T-helper 2 cell treated with Interferon-gamma antibody and Interleukin-4, amounts not matched to agents 5 μg/mL and 100 μg/mL, for 36 hours (primary cell): ENCODE measurements around the gene UCMA.
"Not testable (repeated sequence)": the region's sequence is repeated elsewhere in the genome, so short reads cannot be mapped to it uniquely, and the experiment has no call there.

ENCODE experiments used
- DNase-seq: peaks from one replicate; pipeline ENCODE4 v3.0.0; 2021; ENCODE audit warnings: low spot score
- H3K27ac Mint-ChIP-seq: one replicate; pipeline ENCODE4 v1.8.0; 2021; ENCODE audit warnings: mild to moderate bottlenecking, mixed read lengths
- H3K27me3 Mint-ChIP-seq: one replicate; pipeline ENCODE4 v1.8.0; 2021; ENCODE audit warnings: low read depth, mixed read lengths
- H3K36me3 Mint-ChIP-seq: one replicate; pipeline ENCODE4 v1.8.0; 2021; ENCODE audit warnings: low read depth, mixed read lengths
- H3K4me1 Mint-ChIP-seq: one replicate; pipeline ENCODE4 v1.8.0; 2021; ENCODE audit warnings: low read depth, mixed read lengths
- H3K4me3 Mint-ChIP-seq: one replicate; pipeline ENCODE4 v1.8.0; 2022; ENCODE audit warnings: mild to moderate bottlenecking, moderate library complexity, mixed read lengths
- H3K9me3 Mint-ChIP-seq: one replicate; pipeline ENCODE4 v1.8.0; 2021; ENCODE audit warnings: mixed read lengths

UCMA gene, protein sequence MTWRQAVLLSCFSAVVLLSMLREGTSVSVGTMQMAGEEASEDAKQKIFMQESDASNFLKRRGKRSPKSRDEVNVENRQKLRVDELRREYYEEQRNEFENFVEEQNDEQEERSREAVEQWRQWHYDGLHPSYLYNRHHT

DNA sequence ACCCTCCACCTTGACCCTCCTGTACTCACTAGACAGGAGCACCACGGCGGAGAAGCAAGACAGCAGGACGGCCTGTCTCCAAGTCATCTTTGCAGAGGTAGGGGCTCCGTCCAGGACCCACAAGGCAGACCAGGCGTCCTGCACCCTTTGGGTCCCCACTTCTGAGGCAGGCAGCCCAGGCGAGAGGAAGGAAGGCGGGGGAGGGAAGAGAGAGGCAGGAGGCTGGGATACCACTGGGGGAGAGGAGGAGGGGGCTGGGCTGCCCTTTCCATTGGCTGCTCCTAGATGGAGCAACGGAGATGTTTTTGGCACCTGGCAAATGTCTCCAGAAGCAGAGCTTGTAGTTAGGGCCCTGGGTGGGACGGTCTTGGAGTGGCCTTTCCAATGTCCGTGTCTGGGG lies at the start of gene UCMA:
UCMA (minus strand) TSS at position 203 of the 400 bp plus-strand sequence; CDS start at position 87, 116 bp downstream.
- H3K4me3 Mint-ChIP-seq: no peak within 1 kb of the TSS
- no peaks in the 10 kb centered on the region for H3K4me1 Mint-ChIP-seq
- H3K36me3 Mint-ChIP-seq: no peaks in the 10 kb centered on the region
- no peak for DNase-seq
- H3K27me3 Mint-ChIP-seq: no peaks in the 10 kb centered on the region
- no peak within 1 kb of the TSS for H3K27ac Mint-ChIP-seq
- no peaks in the 10 kb centered on the region for H3K9me3 Mint-ChIP-seq

DNA sequence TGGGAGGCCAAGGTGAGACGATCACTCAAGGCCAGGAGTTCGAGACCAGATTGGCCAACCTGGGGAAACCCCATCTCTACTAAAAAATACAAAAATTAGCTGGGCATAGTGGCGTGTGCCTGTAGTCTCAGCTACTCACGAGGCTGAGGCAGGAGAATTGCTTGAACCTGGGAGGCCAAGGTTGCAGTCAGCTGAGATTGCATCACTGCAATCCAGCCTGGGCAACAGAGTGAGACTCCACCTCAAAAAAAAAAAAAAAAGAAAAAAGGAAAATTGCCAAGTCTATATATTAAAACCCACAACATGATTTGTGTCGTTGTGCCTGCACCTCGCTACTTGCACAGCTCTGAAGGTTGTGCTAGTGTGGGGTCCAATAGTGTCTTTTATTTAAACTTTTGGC lies 48.2 kb upstream of the UCMA start:
- not testable (repeated sequence) for H3K27ac Mint-ChIP-seq, H3K27me3 Mint-ChIP-seq, DNase-seq, H3K9me3 Mint-ChIP-seq, H3K4me3 Mint-ChIP-seq, H3K36me3 Mint-ChIP-seq, H3K4me1 Mint-ChIP-seq

DNA sequence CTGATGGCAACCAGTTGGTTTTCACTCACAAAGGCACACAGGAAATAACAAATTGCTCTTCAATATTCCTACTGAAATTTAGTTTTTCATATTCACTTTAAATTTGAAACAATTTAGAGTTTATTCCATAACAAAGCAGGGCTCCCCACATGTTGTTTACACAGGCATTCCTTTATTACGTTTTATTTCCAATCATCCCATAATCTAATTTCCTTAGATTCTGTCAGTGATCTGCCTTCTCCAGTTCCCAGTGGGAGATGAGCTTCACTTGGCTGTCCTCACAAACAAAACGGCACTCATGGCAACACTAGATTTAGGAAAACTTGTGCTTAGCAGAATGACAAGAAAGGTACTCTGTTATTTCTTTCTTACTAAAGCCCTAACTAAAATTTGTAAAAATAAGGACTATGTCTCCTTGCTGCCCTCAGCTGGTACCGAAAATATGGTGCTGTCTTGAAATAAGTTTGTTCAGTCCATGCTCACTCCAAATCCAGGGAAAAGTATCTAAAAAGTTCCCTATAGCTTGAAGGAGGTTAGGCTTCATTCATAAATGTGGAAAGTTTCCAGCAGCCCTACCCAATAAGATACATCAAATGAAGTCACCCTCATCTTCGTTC lies 42.7 kb upstream of the UCMA start:
- Mint-ChIP-seq H3K4me3 (no peak overlapping the region), H3K4me1 (peaks cover 1% of the 10 kb centered on the region), H3K36me3 (peaks cover 2% of the 10 kb centered on the region), H3K27ac (no peak overlapping the region), H3K9me3 (no peaks in the 10 kb centered on the region), H3K27me3 (no peaks in the 10 kb centered on the region)
- DNase-seq: no peak

DNA sequence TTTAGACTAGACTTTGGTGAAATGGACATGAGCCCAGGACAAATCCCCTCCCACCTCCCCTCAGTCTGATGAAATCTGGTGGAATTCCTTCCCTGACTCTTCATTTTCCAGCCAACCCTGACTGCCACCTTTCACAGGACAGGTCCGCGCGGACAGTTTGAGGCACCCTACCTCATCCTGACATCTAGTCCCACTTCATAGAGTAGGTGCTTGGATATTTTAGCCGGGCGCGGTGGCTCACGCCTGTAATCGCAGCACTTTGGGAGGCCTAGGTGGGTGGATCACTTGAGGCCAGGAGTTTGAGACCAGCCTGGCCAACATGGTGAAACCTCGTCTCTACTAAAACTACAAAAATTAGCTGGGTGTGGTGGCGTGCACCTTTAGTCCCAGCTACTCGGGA lies 42.0 kb upstream of the UCMA start:
- H3K4me1 Mint-ChIP-seq, DNase-seq, H3K27me3 Mint-ChIP-seq, H3K4me3 Mint-ChIP-seq, H3K27ac Mint-ChIP-seq, H3K9me3 Mint-ChIP-seq, H3K36me3 Mint-ChIP-seq: not testable (repeated sequence)

DNA sequence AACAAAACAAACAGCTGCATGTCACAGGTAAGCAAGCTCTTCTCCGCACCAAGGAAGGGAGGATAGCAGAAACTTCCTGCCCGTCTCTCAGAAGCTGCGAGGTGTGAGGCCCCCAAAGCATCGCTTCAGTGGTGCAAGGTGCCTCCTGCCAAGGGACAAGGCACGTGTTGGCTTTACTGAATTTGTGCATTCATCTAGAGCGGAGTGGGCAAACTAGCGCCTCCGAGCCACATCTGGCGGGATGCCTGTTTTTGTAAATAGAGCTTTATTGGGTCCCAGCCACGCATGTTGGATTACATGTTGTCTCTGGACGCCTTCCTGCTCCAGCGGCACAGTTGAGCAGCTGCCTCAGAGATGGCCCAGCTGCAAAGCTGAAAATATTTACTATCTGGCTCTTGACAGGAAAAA lies 38.0 kb upstream of the UCMA start:
- Mint-ChIP-seq H3K27ac (no peak overlapping the region), H3K36me3 (no peaks in the 10 kb centered on the region), H3K9me3 (no peaks in the 10 kb centered on the region), H3K27me3 (no peaks in the 10 kb centered on the region), H3K4me1 (peaks cover 4% of the 10 kb centered on the region), H3K4me3 (no peak overlapping the region)
- no peak for DNase-seq

DNA sequence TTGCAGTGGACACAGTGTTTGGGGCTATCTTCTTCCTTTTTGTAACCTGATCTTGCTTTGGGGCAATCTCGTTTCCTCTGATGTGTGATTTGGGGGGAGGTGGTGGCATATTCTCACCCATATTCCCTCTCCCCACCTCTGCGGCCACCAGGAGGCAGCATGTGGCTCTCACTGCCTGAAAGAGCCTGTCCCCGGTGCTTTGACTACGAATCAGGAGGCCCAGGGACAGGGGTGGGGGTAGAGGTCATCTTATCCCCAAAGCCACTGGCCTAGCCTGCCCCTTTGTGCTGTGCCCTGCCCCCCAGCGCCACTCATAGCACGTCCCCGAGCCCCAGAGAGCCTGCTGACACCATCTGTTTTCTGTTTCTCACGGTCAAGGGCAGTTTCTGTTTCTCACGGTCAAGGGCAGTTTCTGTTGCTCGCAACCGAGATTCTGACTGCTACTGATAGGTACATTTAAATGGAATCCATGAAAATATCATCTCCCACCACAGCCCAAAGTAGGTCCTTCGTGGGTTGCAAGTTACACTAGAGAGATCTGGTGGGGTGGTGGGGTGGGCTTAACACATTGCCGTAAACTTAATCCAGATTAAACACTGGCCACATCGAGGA lies 37.5 kb upstream of the UCMA start:
- Mint-ChIP-seq H3K4me3 (no peak overlapping the region), H3K27ac (no peak overlapping the region), H3K36me3 (no peaks in the 10 kb centered on the region)

DNA sequence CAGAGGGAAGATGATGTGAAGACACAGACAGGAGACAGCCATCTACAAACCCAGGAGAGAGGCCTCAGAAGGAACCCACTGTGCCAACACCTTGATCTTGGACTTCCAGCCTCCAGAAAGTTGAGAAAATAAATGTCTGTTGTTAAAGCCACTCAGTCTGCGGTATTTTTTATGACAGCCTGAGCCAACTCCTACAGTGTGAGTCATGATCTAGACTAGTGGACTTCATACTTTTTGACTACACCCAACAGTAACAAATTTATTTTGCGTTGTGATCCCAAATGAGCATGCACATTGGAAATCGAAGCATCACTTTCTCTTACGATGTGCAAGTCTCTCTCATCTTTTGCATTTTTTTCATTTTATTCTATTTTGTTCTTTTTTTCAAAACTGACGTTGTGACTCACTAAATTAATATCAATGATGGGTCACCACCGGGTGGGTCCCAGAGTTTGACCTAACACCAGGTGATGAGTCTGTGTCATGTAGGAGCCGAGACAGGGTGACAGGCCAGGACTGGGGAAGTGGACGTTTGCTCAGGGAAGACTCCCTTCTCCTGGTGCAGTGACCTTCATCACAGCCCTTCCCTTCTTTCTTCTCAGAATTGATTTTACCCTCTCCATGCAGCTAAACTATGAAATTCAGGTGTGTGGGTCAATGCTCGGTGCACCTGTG lies 36.8 kb upstream of the UCMA start:
- H3K9me3 Mint-ChIP-seq: no peaks in the 10 kb centered on the region
- H3K27ac Mint-ChIP-seq: no peak overlapping the region
- no peak for DNase-seq
- no peak overlapping the region for H3K4me3 Mint-ChIP-seq
- peaks cover 4% of the 10 kb centered on the region for H3K4me1 Mint-ChIP-seq
- H3K36me3 Mint-ChIP-seq: no peaks in the 10 kb centered on the region
- H3K27me3 Mint-ChIP-seq: no peaks in the 10 kb centered on the region

More for the DNA sequence above, 37.5 kb upstream of the UCMA start:
- Mint-ChIP-seq H3K9me3 (no peaks in the 10 kb centered on the region), H3K4me1 (peaks cover 4% of the 10 kb centered on the region), H3K27me3 (no peaks in the 10 kb centered on the region)
- DNase-seq: peak; percentile 17

DNA sequence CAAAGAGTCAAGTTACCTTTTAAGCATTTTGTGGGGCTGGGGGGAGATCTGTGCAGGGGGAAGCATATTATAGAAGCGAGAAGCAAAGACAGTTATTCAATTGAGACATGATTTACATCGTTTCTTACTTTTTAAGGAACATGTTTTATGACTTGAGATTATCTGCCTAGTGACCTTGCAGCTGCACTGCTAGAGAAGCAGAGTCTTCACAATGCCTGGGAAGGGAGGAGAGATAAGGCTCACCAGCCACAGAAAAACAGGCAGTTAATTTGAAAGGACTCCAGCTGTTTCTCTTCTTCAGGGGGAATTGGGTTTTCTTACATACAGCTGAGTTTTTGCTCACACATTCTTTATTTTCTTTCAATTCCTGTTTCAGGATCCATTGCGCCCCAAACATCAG lies 34.7 kb upstream of the UCMA start:
- Mint-ChIP-seq H3K4me1 (peaks cover 4% of the 10 kb centered on the region), H3K27ac (no peak overlapping the region), H3K9me3 (no peaks in the 10 kb centered on the region), H3K27me3 (peaks cover 1% of the 10 kb centered on the region), H3K4me3 (no peak overlapping the region), H3K36me3 (no peaks in the 10 kb centered on the region)
- no peak for DNase-seq

DNA sequence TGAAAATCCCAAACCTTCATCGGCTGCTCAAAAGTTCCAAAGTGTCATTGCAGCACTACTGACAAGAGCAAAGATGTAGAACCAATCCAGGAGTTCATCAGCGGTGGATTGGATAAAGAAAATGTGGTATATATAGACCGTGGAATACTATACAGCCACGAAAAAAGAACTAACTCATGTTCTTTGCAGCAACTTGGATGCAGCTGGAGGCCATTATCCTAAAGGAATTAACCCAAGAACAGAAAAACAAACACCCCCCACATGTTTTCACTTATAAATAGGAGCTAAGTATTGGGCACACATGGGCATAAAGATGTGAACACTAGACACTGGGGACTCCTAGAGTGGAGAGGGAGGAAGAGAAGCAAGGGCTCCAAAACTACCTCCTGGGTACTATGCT lies 34.1 kb upstream of the UCMA start:
- Mint-ChIP-seq H3K36me3 (no peaks in the 10 kb centered on the region), H3K4me3 (no peak overlapping the region)

DNA sequence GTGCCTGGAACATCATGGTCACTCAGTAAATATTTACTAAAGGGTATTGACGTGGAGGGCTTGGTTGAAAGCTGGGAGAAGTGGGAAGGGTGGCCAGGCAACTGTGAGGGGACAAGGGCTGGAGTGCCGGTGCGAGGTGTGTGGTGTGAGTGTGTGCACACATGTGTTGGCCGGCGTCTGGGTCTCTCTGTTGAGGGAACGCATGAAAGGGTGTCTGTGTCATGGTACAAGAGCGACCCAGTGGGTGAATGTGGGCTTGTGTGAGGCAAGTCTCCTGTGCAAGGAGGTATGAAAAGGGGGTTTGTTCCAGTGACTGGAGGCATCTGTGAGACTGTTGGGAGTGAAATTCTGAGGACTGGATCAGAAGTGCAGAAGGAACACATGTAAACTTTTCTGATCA lies 29.4 kb upstream of the UCMA start:
- no peak for DNase-seq
- H3K27ac Mint-ChIP-seq: no peak overlapping the region
- H3K4me3 Mint-ChIP-seq: no peak overlapping the region
- H3K4me1 Mint-ChIP-seq: no peaks in the 10 kb centered on the region
- H3K36me3 Mint-ChIP-seq: no peaks in the 10 kb centered on the region
- peaks cover 9% of the 10 kb centered on the region for H3K9me3 Mint-ChIP-seq
- peaks cover 9% of the 10 kb centered on the region for H3K27me3 Mint-ChIP-seq

More for the DNA sequence above, 34.1 kb upstream of the UCMA start:
- Mint-ChIP-seq H3K9me3 (no peaks in the 10 kb centered on the region), H3K27ac (no peak overlapping the region), H3K4me1 (peaks cover 4% of the 10 kb centered on the region), H3K27me3 (peaks cover 3% of the 10 kb centered on the region)
- no peak for DNase-seq

DNA sequence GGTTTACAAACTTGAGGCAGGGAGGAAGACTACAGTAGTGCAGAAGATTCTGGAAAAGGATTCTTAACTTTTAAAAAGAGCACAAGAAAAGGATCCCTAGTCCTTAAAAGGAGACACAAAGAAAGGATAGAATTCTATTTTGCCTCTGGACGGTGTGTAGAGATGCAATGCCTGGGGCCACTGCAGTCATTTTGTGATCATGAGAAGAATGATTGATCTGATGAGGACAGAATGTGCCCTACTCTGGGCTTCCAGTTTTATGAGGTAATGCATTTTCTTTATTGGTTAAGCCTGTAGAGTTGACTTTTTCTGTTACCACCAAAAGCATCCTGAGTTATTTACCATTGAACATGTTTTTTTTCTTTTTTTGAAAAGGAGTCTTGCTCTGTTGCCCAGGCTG lies 28.3 kb upstream of the UCMA start:
- peaks cover 4% of the 10 kb centered on the region for H3K4me1 Mint-ChIP-seq
- H3K27me3 Mint-ChIP-seq: peaks cover 9% of the 10 kb centered on the region
- H3K36me3 Mint-ChIP-seq: no peaks in the 10 kb centered on the region
- H3K4me3 Mint-ChIP-seq: no peak overlapping the region
- DNase-seq: no peak
- H3K9me3 Mint-ChIP-seq: peaks cover 9% of the 10 kb centered on the region
- no peak overlapping the region for H3K27ac Mint-ChIP-seq

DNA sequence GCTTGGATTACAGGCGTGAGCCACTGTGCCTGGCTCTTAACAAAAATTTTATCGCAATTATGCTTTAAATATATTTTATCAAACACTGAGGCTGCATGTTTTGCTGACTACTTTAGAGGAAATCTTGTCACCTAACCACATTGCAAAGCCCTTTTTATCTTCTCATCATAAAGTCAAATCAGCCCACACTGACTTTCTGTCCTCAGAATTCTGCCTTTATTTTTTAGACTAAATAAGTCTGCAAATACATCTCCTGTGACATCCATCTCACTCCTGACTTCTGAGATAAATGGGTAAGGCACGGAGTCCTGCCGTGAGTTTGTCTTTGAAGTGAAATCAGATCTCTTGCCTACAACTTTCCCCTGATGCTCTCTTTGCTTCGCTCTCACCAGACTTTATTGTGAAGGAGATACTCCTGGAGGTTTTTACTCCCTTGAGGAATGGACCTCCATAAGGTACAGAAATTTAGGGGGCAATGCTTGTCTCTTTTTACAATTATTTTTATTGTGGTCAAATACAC lies 23.5 kb upstream of the UCMA start:
- no peak for DNase-seq
- H3K27me3 Mint-ChIP-seq: peaks cover 17% of the 10 kb centered on the region
- H3K4me3 Mint-ChIP-seq: no peak overlapping the region
- H3K9me3 Mint-ChIP-seq: peaks cover 9% of the 10 kb centered on the region
- no peaks in the 10 kb centered on the region for H3K36me3 Mint-ChIP-seq
- peaks cover 4% of the 10 kb centered on the region for H3K4me1 Mint-ChIP-seq
- H3K27ac Mint-ChIP-seq: no peak overlapping the region

DNA sequence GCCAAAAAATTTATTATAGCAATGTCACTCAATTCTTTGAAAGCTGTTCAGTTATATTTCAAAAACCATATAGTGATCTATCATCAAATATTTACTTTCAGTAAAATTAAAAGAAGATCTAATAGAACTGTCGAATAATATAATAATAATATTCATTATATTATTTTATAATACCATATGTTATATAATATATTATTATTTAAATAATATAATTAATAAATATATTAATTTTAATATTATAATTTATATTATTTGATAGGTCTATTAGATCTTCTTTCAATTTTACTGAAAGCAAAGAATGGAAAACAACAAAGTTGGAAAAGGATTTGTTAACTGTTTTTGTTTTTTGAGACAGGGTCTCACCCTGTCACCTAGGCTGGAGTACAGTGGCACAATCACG lies 22.5 kb upstream of the UCMA start:
- no peak for DNase-seq
- Mint-ChIP-seq H3K4me1 (peaks cover 4% of the 10 kb centered on the region), H3K9me3 (peaks cover 6% of the 10 kb centered on the region), H3K27ac (no peak overlapping the region), H3K4me3 (no peak overlapping the region), H3K27me3 (peaks cover 14% of the 10 kb centered on the region), H3K36me3 (no peaks in the 10 kb centered on the region)

DNA sequence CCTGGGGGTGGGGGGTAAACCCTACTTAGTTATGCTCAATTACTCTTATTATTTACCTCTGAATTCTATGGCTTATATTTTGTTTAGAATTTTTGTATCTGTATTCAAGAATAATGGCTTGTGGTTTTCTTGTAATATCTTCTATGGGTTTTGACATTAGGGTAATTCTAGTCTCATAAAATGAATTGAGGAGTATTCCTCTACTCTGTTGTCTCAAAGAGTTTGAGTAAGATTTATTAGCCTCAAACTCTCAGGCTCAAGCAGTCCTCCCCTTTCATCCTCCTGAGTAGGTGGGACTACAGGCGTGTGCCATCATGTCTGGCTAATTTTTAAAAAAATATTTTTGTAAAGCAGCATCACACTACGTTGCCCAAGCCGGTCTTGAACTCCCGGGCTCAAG lies 19.6 kb upstream of the UCMA start:
- Mint-ChIP-seq H3K36me3 (no peaks in the 10 kb centered on the region), H3K4me3 (no peak overlapping the region), H3K27ac (no peak overlapping the region), H3K27me3 (peaks cover 16% of the 10 kb centered on the region), H3K9me3 (no peaks in the 10 kb centered on the region), H3K4me1 (peaks cover 4% of the 10 kb centered on the region)
- DNase-seq: no peak
